ENCODE measurements around the gene VSIG10. TPM values are rescaled to one million over a fixed set of nuclear protein-coding genes. Genes with fewer than 3 reads are reported as not detected.

The VSIG10 gene
- total and polyA plus RNA-seq, 2 of the 4 experiments (the other 2 are of a cell fraction), result 5.9 to 10.0 TPM

- Histone ChIP-seq H3K14ac (replicated peaks; ENCODE audit: low read depth, low read length) (no peak overlapping the region), H3K18ac (ENCODE audit: low read depth, low read length) (no peak overlapping the region), H3K4ac (ENCODE audit: low read depth, low read length) (no peak overlapping the region), H3K9me3 (ENCODE audit: control insufficient read depth, insufficient read depth, low read length) (no peaks in the 10 kb centered on the region), H3K4me1 (ENCODE audit: control insufficient read depth, insufficient read depth, low read length) (peaks cover 2% of the 10 kb centered on the region; the same call in 1 of the 2 replicates), H2BK120ac (ENCODE audit: low read depth, low read length) (no peak overlapping the region), H3K79me1 (ENCODE audit: low read depth in 1 of 2, low read length in 2 of 2) (no peaks in the 10 kb centered on the region), H3K9me1 (ENCODE audit: insufficient read depth, low read length) (no peaks in the 10 kb centered on the region), H2AFZ (replicated peaks; ENCODE audit: low read length, poor library complexity) (no peak overlapping the region), H3K27ac (ENCODE audit: insufficient read depth, low read length) (no peak overlapping the region), H3K56ac (ENCODE audit: extremely low read depth, insufficient read depth, low read length) (no peak overlapping the region), H2AK5ac (ENCODE audit: low read depth, low read length) (no peak overlapping the region), H3K4me2 (ENCODE audit: low read depth, low read length) (no peak overlapping the region), H4K20me1 (ENCODE audit: insufficient read depth, low read length) (no peaks in the 10 kb centered on the region), H4K91ac (ENCODE audit: insufficient read depth, low read depth, low read length) (no peak overlapping the region), H3K4me3 (ENCODE audit: insufficient read depth, low read depth, low read length) (no peak overlapping the region), H2AK9ac (replicated peaks; ENCODE audit: low read depth, low read length, poor library complexity) (no peak overlapping the region), H3K9ac (ENCODE audit: low read depth, low read length) (no peak overlapping the region), H4K8ac (ENCODE audit: low read depth in 2 of 2, low read length in 2 of 2) (no peak overlapping the region), H3K23ac (ENCODE audit: low read depth, low read length) (no peak overlapping the region), H2BK5ac (ENCODE audit: low read depth, low read length, poor library complexity, severe bottlenecking) (no peak overlapping the region), H2BK15ac (ENCODE audit: low read depth, low read length) (no peak overlapping the region), H4K5ac (ENCODE audit: low read depth, low read length) (no peak overlapping the region), H3K27me3 (ENCODE audit: control insufficient read depth, insufficient read depth, low read length) (no peaks in the 10 kb centered on the region), H2BK20ac (ENCODE audit: low read depth, low read length) (no peak overlapping the region), H3K36me3 (ENCODE audit: control insufficient read depth, insufficient read depth, low read length) (no peaks in the 10 kb centered on the region)
- WGBS, 2 experiments (ENCODE audit: extremely low coverage in 2 of 2, insufficient read length in 1 of 2), result no CpG with 5 or more reads among the region's 5 CpGs
- ChIA-PET POLR2A (ENCODE audit: unreplicated experiment) (no interaction called here), CTCF (no interaction called here)
- intact Hi-C loops (cut with micrococcal nuclease) (loop anchor here (1.0 to 5.0 kb wide), 2 partner anchors 247 to 249 kb away; no protein-coding TSS in a partner anchor), dilution Hi-C loops (cut with HindIII; ENCODE audit: low sequenced_read_pairs, unreplicated experiment) (no loop called here), in situ Hi-C loops (cut with MboI; ENCODE audit: low sequenced_read_pairs) (no loop called here)
- ATAC-seq (ENCODE audit: low read depth) (no peak), DNase-seq (no peak)
- no TSS peak for BruUV-seq (replicated peaks)
- TF ChIP-seq RCOR1 (IDR thresholded peaks at IDR 0.05; ENCODE audit: insufficient replicate concordance, low read length) (no peak), CTCF (conservative IDR thresholded peaks at IDR 0.05; ENCODE audit: low read depth, low read length) (no peak), POLR2A (IDR thresholded peaks at IDR 0.05; ENCODE audit: low read depth, low read length) (no peak), MXI1 (IDR thresholded peaks at IDR 0.05; ENCODE audit: borderline replicate concordance, low read depth, low read length) (no peak), BHLHE40 (IDR thresholded peaks at IDR 0.05; ENCODE audit: low read depth, low read length) (no peak), CEBPB (IDR thresholded peaks at IDR 0.05; ENCODE audit: low read depth, low read length) (no peak), USF2 (IDR thresholded peaks at IDR 0.05; ENCODE audit: low read depth, low read length) (no peak), RFX5 (IDR thresholded peaks at IDR 0.05; ENCODE audit: low read depth, low read length) (no peak)
Measured at GRCh38 chr12:118124333-118124874, 20.6 kb upstream of the VSIG10 start.

Measured in IMR-90 (cell line).